Measurements from ENCODE around the gene ATF3.

The ATF3 gene

GRCh38 chr1:212586206-212587015 is 22.1 kb upstream of the ATF3 start:
- no peak for DNase-seq (ENCODE audit: low read depth, low spot score)

GRCh38 chr1:212587016-212587887 is 21.3 kb upstream of the ATF3 start:
- no peak for DNase-seq (ENCODE audit: low read depth, low spot score)

GRCh38 chr1:212587888-212588510 is 20.6 kb upstream of the ATF3 start:
- DNase-seq (ENCODE audit: low read depth, low spot score): no peak

- DNase-seq (ENCODE audit: low read depth, low spot score): no peak
Measured at GRCh38 chr1:212589446-212589845, 19.1 kb upstream of the ATF3 start.

- no peak for DNase-seq (ENCODE audit: low read depth, low spot score)
Measured at GRCh38 chr1:212591922-212592321, 16.6 kb upstream of the ATF3 start.

- DNase-seq (ENCODE audit: low read depth, low spot score): no peak
Measured at GRCh38 chr1:212593821-212594251, 14.7 kb upstream of the ATF3 start.

- DNase-seq (ENCODE audit: low read depth, low spot score): no peak
Measured at GRCh38 chr1:212594640-212595039, 13.9 kb upstream of the ATF3 start.

GRCh38 chr1:212595229-212595628 is 13.3 kb upstream of the ATF3 start:
- DNase-seq (ENCODE audit: low read depth, low spot score): no peak

- DNase-seq (ENCODE audit: low read depth, low spot score): no peak
Measured at GRCh38 chr1:212595787-212596714, 12.5 kb upstream of the ATF3 start.

GRCh38 chr1:212596798-212597197 is 11.8 kb upstream of the ATF3 start:
- no peak for DNase-seq (ENCODE audit: low read depth, low spot score)

- DNase-seq (ENCODE audit: low read depth, low spot score): no peak
Measured at GRCh38 chr1:212597487-212597886, 11.1 kb upstream of the ATF3 start.

GRCh38 chr1:212600071-212600915 is 8.3 kb upstream of the ATF3 start:
- no peak for DNase-seq (ENCODE audit: low read depth, low spot score)

- no peak for DNase-seq (ENCODE audit: low read depth, low spot score)
Measured at GRCh38 chr1:212600980-212601379, 7.6 kb upstream of the ATF3 start.

- no peak for DNase-seq (ENCODE audit: low read depth, low spot score)
Measured at GRCh38 chr1:212601524-212601923, 7.0 kb upstream of the ATF3 start.

GRCh38 chr1:212605441-212606394 is 2.8 kb upstream of the ATF3 start:
- DNase-seq (ENCODE audit: low read depth, low spot score): no peak

- no peak for DNase-seq (ENCODE audit: low read depth, low spot score)
Measured at GRCh38 chr1:212606395-212607205, 2.0 kb upstream of the ATF3 start.

GRCh38 chr1:212607206-212607912 is 1.2 kb upstream of the ATF3 start:
- DNase-seq (ENCODE audit: low read depth, low spot score): no peak

All from activated CD4-positive, CD25-positive, alpha-beta regulatory T cell treated with anti-CD3 and anti-CD28 coated beads, Interleukin-2, amount 50 U/mL, for 16 hours (primary cell).